Esophagus squamous epithelium (tissue), 5 donors: Measurements from ENCODE around the gene FGR. TPM values are rescaled to one million over a fixed set of nuclear protein-coding genes. Genes with fewer than 3 reads are reported as not detected.

Experiments used
- DNase-seq: peaks from one replicate; lab custom pipeline; 2025; lab: John Stamatoyannopoulos, UW
- H3K27ac ChIP-seq, 4 donors: fragments of 200-600 bp; sonication (generic); one replicate each; pipeline ENCODE4 v1.5.1; 2016 to 2019; ENCODE audit warnings: mild to moderate bottlenecking in 1 of 4
- H3K27me3 ChIP-seq, 4 donors: fragments of 200-600 bp; sonication (generic); 1 replicate in 3 of 4; 2 replicates in 1 of 4; pipeline versions ENCODE4 v1.5.1 to v1.6.0; 2017 to 2021; ENCODE audit warnings: antibody characterized with exemption in 1 of 4
- H3K36me3 ChIP-seq, 3 donors: fragments of 200-600 bp; sonication (generic); one replicate each; pipeline ENCODE4 v1.5.1; 2016 to 2019
- H3K4me1 ChIP-seq, 3 donors: fragments of 200-600 bp; sonication (generic); one replicate each; pipeline ENCODE4 v1.5.1; 2017 to 2019
- H3K4me3 ChIP-seq, 4 donors: fragments of 200-600 bp; sonication (generic); 1 replicate in 3 of 4; 2 replicates in 1 of 4; pipeline ENCODE4 v1.5.1; 2016 to 2019; ENCODE audit warnings: mild to moderate bottlenecking in 2 of 4, moderate library complexity in 1 of 4
- H3K9me3 ChIP-seq, 3 donors: fragments of 200-600 bp; sonication (generic); one replicate each; pipeline ENCODE4 v1.5.1; 2016 to 2019
- POLR2A ChIP-seq, 4 donors: fragments of 450-650 bp; IDR thresholded peaks; one replicate each; pipeline ENCODE4 v1.6.1; 2017; ENCODE audit warnings: antibody characterized with exemption in 4 of 4, mild to moderate bottlenecking in 4 of 4, moderate library complexity in 3 of 4
- WGBS, 2 donors: methylation state at CpG; one replicate each; pipeline ENCODE4 v1.1.5; 2018; 5-methylcytosine and 5-hydroxymethylcytosine counted together
- intact Hi-C: fragments of 100-400 bp; cut with DNase I; formaldehyde crosslinking; loops from one replicate; pipeline ENCODE4 v1.15.0; 2022
- total RNA-seq, 4 donors: library from RNA; depleted of rRNA; stranded (reverse); fragments of >200 nt; gene quantifications; one replicate each; pipeline ENCODE4 v1.1.0, GENCODE V29; 2016
- TF ChIP-seq, protein P1 (sequence below), 6 experiments: fragments of 450-650 bp in 4 of 6; fragments of 200-600 bp in 2 of 6; sonication (generic) in 2 of 6; IDR thresholded peaks; one replicate each; pipeline ENCODE4 v1.5.1; 2016 to 2019; ENCODE audit warnings: antibody characterized with exemption in 6 of 6, mild to moderate bottlenecking in 4 of 6, moderate library complexity in 4 of 6
- donor health status: DM: yes; HTN: yes; CAD: no.

The FGR gene
- total RNA-seq, 4 donors from 2014 or later = 1.2 to 12.4 (median 7.5) TPM

- intact Hi-C loops = no loop called here
- H3K4me3 ChIP-seq = no peak overlapping the region
- no peak for DNase-seq
- H3K27me3 ChIP-seq = no peaks in the 10 kb centered on the region
- 35 to 48% methylated on average over 4 of the region's 4 CpGs for WGBS, 2 donors
- H3K27ac ChIP-seq = peak overlapping the region; percentile 61 to 99 (median 92)
- H3K4me1 ChIP-seq = peaks cover 60 to 100% (median 82%) of the 10 kb centered on the region in 3 donors
- peaks cover 0 to 84% (median 0%) of the 10 kb centered on the region in 3 donors for H3K36me3 ChIP-seq
- H3K9me3 ChIP-seq = no peaks in the 10 kb centered on the region
- no peak for TF ChIP-seq POLR2A (IDR thresholded peaks at IDR 0.05)
- TF ChIP-seq, protein P1, sequence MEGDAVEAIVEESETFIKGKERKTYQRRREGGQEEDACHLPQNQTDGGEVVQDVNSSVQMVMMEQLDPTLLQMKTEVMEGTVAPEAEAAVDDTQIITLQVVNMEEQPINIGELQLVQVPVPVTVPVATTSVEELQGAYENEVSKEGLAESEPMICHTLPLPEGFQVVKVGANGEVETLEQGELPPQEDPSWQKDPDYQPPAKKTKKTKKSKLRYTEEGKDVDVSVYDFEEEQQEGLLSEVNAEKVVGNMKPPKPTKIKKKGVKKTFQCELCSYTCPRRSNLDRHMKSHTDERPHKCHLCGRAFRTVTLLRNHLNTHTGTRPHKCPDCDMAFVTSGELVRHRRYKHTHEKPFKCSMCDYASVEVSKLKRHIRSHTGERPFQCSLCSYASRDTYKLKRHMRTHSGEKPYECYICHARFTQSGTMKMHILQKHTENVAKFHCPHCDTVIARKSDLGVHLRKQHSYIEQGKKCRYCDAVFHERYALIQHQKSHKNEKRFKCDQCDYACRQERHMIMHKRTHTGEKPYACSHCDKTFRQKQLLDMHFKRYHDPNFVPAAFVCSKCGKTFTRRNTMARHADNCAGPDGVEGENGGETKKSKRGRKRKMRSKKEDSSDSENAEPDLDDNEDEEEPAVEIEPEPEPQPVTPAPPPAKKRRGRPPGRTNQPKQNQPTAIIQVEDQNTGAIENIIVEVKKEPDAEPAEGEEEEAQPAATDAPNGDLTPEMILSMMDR (IDR thresholded peaks at IDR 0.05) = no peak
These were observed 43.4 kb downstream of the FGR start for GRCh38 chr1:27591622-27592021.

- Histone ChIP-seq H3K27ac (peak overlapping the region; percentile 61 to 99 (median 92)), H3K36me3 (peaks cover 0 to 84% (median 0%) of the 10 kb centered on the region in 3 donors), H3K27me3 (no peaks in the 10 kb centered on the region), H3K4me1 (peaks cover 54 to 100% (median 79%) of the 10 kb centered on the region in 3 donors), H3K4me3 (no peak overlapping the region), H3K9me3 (no peaks in the 10 kb centered on the region)
- intact Hi-C loops = no loop called here
- TF ChIP-seq, protein P1 (IDR thresholded peaks at IDR 0.05) = no peak
- no peak for DNase-seq
- WGBS, 2 donors = 0 to 17% methylated on average over 1 of the region's 5 CpGs
These were observed 44.0 kb downstream of the FGR start for GRCh38 chr1:27590917-27591508.

- H3K36me3 ChIP-seq = peaks cover 0 to 85% (median 0%) of the 10 kb centered on the region in 3 donors
- no peaks in the 10 kb centered on the region for H3K9me3 ChIP-seq
- DNase-seq = no peak
- peaks cover 49 to 98% (median 70%) of the 10 kb centered on the region in 3 donors for H3K4me1 ChIP-seq
- 60% methylated on average over 1 of the region's 13 CpGs; no CpG with 5 or more reads in 1 of the 2 donors for WGBS, 2 donors
- intact Hi-C loops = no loop called here
- H3K4me3 ChIP-seq = no peak overlapping the region
- H3K27ac ChIP-seq = peak overlapping the region; percentile 61 to 99 (median 92)
- H3K27me3 ChIP-seq = no peaks in the 10 kb centered on the region
- TF ChIP-seq, protein P1 (IDR thresholded peaks at IDR 0.05) = no peak
- TF ChIP-seq POLR2A (IDR thresholded peaks at IDR 0.05) = no peak
These were observed 45.1 kb downstream of the FGR start for GRCh38 chr1:27589841-27590426.

- H3K36me3 ChIP-seq = peaks cover 0 to 85% (median 0%) of the 10 kb centered on the region in 3 donors
- intact Hi-C loops = no loop called here
- no peaks in the 10 kb centered on the region for H3K9me3 ChIP-seq
- no peak for TF ChIP-seq POLR2A (IDR thresholded peaks at IDR 0.05)
- TF ChIP-seq, protein P1 (IDR thresholded peaks at IDR 0.05) = no peak
- WGBS, 2 donors = 58 to 80% methylated on average over 4 to 6 of the region's 6 CpGs
- peaks cover 45 to 98% (median 69%) of the 10 kb centered on the region in 3 donors for H3K4me1 ChIP-seq
- peak overlapping the region; percentile 61 to 99 (median 92) for H3K27ac ChIP-seq
- no peaks in the 10 kb centered on the region for H3K27me3 ChIP-seq
- H3K4me3 ChIP-seq = no peak overlapping the region
- DNase-seq = no peak
These were observed 45.5 kb downstream of the FGR start for GRCh38 chr1:27589441-27589840.
